Subcutaneous abdominal adipose tissue (tissue), 5 donors: Measurements from ENCODE around the gene ATG9B.

ENCODE experiments used
- H3K27ac ChIP-seq: one replicate; pipeline ENCODE4 v1.7.0; 2013; ENCODE audit warnings: low read depth, mild to moderate bottlenecking, inconsistent platforms, low read length, moderate library complexity
- H3K27me3 ChIP-seq, 5 donors: one replicate each; pipeline ENCODE4 v1.7.0; 2013; ENCODE audit warnings: low read length in 5 of 5, inconsistent platforms in 1 of 5; ENCODE audit not compliant: control insufficient read depth in 5 of 5, insufficient read depth in 4 of 5
- H3K36me3 ChIP-seq, 5 donors: one replicate each; pipeline ENCODE4 v1.7.0; 2013; ENCODE audit warnings: low read length in 5 of 5; ENCODE audit not compliant: control insufficient read depth in 5 of 5, insufficient read depth in 5 of 5
- H3K4me1 ChIP-seq, 5 donors: one replicate each; pipeline ENCODE4 v1.7.0; 2013; ENCODE audit warnings: low read length in 5 of 5, mild to moderate bottlenecking in 3 of 5, moderate library complexity in 1 of 5; ENCODE audit not compliant: control insufficient read depth in 5 of 5, insufficient read depth in 5 of 5
- H3K4me3 ChIP-seq, 5 donors: one replicate each; pipeline ENCODE4 v1.7.0; 2013; ENCODE audit warnings: low read length in 5 of 5, low read depth in 1 of 5
- H3K9ac ChIP-seq, 5 donors: one replicate each; pipeline ENCODE4 v1.7.0; 2013; ENCODE audit warnings: low read length in 5 of 5, mild to moderate bottlenecking in 4 of 5, moderate library complexity in 3 of 5
- H3K9me3 ChIP-seq, 5 donors: one replicate each; pipeline ENCODE4 v1.7.0; 2013; ENCODE audit warnings: low read length in 5 of 5; ENCODE audit not compliant: control insufficient read depth in 5 of 5
- donor health status: healthy.
- donor health status: healthy.
- donor health status: healthy.
- donor health status: healthy.
- donor health status: healthy.

ATG9B gene

DNA sequence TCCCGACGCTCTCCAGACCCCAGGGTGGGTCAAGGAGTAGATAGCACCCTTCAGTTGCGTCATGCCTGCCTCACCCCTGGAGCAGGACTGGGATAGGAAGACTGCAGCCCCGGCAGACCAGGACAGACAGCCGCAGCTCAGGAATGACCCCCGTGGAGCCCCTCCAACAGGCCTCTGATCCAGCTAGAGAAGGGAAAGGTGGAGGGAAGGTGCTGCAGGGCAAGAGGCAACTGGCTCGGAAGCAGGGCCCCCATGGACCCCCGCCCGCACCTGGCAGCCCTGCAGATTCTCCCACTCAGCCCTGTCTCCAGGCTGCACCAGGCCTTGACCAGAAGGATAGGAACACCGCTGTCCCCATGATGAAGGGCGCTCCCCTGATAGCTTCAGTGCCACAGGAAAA, 53.9 kb downstream of the ATG9B start:
- no peak overlapping the region for H3K27ac ChIP-seq
- peaks cover 35 to 62% (median 57%) of the 10 kb centered on the region in 5 donors for H3K27me3 ChIP-seq

DNA sequence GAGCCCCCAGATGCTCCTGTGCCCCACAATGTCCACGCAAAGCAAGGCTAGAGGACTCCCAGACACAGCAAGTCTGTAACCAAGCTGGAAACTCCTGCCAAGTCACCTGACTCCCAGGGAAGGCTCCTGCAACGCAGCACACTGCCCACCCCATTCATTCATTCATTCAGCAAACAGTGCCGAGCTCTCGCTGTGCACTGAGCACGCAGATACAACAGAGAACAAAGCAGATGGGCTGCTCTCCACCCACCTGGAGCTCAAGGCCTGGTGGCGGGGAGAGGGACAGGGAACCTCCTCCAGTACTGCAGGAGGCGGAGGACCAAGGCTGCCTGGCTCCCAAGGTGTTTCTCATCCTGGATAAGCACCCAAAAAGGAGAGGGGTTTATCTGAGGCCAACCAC, 54.8 kb downstream of the ATG9B start:
- H3K9ac ChIP-seq, result no peak overlapping the region
- H3K27me3 ChIP-seq, result peaks cover 26 to 62% (median 58%) of the 10 kb centered on the region in 5 donors
- H3K4me1 ChIP-seq, result peaks cover 0 to 13% (median 4%) of the 10 kb centered on the region in 5 donors

More for the DNA sequence above, 53.9 kb downstream of the ATG9B start:
- Histone ChIP-seq H3K4me3 (no peak overlapping the region), H3K4me1 (peaks cover 0 to 14% (median 8%) of the 10 kb centered on the region in 5 donors), H3K9ac (no peak overlapping the region), H3K9me3 (peaks cover 0 to 2% (median 0%) of the 10 kb centered on the region in 5 donors), H3K36me3 (no peaks in the 10 kb centered on the region)

DNA sequence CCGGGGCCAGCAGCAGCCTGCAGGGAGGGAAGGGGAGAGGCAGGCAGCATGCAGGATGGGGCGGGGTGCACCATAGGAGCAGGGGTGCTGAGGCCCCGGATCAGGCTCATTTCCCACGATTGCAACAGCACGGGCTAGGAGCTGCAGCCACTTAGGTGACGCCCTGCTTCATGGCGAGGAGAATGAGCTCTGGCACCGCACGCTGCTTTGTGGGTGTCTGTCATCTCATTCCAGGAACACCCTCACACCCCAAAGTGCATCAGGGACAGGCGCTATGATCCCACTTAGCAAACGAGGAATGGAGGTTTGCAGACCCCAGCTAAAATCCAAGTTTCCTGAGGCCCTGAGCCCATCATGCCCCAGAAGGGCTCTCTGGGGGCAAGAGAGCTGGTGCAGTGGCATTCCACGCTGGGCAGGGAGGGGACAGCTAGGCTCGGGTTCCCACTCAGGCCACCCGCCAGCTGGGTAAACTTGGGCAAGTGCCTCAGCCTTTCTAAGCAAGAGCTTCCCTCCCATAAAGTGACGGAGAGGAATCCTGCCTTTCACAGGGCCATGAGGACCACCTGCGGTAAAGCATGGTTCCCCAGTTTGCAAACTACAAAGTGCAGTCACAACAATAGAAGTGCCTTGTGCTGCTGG, 55.4 kb downstream of the ATG9B start:
- Histone ChIP-seq H3K36me3 (no peaks in the 10 kb centered on the region), H3K27ac (no peak overlapping the region), H3K4me3 (no peak overlapping the region), H3K4me1 (peaks cover 0 to 11% (median 4%) of the 10 kb centered on the region in 5 donors), H3K9ac (no peak overlapping the region), H3K9me3 (peaks cover 0 to 2% (median 0%) of the 10 kb centered on the region in 5 donors), H3K27me3 (peaks cover 22 to 63% (median 59%) of the 10 kb centered on the region in 5 donors)

More for the DNA sequence above, 54.8 kb downstream of the ATG9B start:
- Histone ChIP-seq H3K27ac (no peak overlapping the region), H3K36me3 (no peaks in the 10 kb centered on the region), H3K9me3 (peaks cover 0 to 2% (median 0%) of the 10 kb centered on the region in 5 donors), H3K4me3 (no peak overlapping the region)

DNA sequence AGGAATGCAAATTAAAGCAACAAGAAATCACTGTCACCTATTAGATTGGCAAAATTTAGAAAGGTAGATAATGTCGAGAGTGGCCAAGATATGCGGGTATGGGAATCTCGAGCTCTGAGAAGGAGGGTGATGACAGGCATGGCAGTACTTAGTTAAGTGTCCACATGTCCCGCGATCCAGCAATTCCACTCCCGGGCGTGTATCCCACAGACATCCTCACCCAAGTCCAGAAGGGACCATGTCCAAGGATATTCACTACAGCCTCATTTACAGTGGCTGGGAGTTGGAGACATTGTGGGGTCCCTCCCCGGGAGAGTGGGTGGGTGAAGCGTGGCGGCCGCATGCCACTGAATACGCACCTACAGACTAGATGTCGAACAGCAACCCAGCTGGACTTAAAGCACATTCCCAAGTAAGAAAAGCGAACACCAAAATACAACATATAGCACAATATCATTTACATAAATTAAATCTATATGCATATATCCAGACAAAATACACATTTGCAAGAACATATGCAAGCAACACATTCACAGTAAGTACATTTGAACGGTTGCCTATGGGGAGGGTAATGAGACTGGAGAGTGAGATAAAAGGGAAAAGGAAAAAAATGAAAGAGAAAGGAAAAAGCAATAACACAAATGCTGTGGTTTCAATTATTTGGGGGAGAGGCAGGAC, 56.1 kb downstream of the ATG9B start:
- Histone ChIP-seq H3K4me3 (no peak overlapping the region), H3K36me3 (no peaks in the 10 kb centered on the region), H3K9ac (no peak overlapping the region), H3K4me1 (peaks cover 0 to 11% (median 4%) of the 10 kb centered on the region in 5 donors), H3K27ac (no peak overlapping the region), H3K9me3 (no peaks in the 10 kb centered on the region), H3K27me3 (peaks cover 18 to 60% (median 56%) of the 10 kb centered on the region in 5 donors)

DNA sequence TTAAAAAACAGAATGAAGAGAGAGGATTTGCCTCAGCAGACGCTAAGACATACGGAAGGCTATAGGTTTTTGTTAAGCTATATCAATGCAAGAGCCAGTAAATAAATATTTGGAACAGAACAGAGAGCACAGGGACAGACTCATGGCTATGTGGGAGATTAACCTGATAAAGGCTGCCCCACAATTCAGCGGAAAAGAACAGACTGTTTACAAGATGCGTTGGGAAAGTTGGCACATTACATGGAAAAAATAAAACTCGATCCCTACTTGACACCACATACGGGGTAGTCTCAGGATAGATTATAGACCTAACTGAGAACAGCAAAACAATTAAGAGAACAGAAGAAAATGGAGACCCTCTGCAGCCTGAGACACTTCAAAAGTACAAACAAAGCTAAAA, 56.9 kb downstream of the ATG9B start:
- Histone ChIP-seq H3K36me3 (no peaks in the 10 kb centered on the region), H3K9ac (no peak overlapping the region), H3K4me3 (no peak overlapping the region), H3K27ac (no peak overlapping the region), H3K9me3 (no peaks in the 10 kb centered on the region), H3K4me1 (peaks cover 0 to 11% (median 4%) of the 10 kb centered on the region in 5 donors), H3K27me3 (peaks cover 17 to 62% (median 57%) of the 10 kb centered on the region in 5 donors)

DNA sequence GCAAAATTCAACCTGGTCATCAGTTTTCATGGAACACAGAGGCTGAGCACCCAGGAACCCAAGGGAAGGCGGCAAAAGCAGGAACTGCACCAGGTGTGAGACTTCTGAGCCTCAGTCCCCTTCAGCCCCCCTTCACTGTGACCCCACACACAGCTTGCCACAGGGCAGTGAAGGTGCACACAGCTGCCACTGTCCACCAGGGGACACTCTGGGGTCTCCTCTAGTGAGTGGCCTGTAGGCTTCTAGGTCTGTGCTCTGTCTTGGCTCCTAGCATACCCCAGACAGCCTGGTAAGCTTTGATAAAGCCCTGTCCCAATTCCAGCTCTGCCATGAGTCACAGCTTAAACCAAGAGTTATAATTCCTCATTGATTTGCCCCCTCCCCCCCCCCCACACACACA, 58.3 kb downstream of the ATG9B start:
- no peak overlapping the region for H3K27ac ChIP-seq
- no peaks in the 10 kb centered on the region for H3K36me3 ChIP-seq
- H3K9ac ChIP-seq, result no peak overlapping the region
- no peak overlapping the region for H3K4me3 ChIP-seq
- peaks cover 14 to 57% (median 49%) of the 10 kb centered on the region in 5 donors for H3K27me3 ChIP-seq
- peaks cover 0 to 11% (median 4%) of the 10 kb centered on the region in 5 donors for H3K4me1 ChIP-seq
- H3K9me3 ChIP-seq, result no peaks in the 10 kb centered on the region

DNA sequence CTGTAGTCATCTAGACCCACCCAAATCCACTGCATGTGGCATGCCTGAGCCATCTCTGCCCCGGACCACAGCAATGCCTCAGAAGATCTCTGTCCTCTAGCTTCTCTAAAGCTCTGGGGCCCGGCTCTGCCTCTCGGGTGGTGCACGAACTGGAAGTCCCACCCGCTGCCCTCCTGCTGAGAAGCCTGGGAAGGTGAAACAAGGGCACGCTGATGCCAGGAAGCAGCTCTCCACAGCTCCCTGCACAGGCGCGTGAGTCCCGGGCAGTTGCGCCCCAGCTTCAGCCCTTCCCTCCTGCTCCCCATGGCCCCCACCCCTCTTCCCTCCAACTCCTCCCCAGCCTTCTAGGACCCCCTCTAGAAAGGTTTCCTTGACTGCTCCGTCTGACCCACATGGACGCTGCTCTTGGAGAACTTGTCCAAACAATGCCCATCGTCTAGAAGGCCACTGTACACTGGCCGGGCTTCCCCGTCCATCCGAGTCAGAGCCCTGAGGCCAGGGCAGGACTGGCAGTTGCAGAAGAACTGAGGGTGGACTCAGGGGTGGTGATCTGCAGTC, 58.9 kb downstream of the ATG9B start:
- no peak overlapping the region for H3K4me3 ChIP-seq
- H3K27ac ChIP-seq, result no peak overlapping the region
- peaks cover 7 to 52% (median 46%) of the 10 kb centered on the region in 5 donors for H3K27me3 ChIP-seq
- no peaks in the 10 kb centered on the region for H3K9me3 ChIP-seq
- H3K4me1 ChIP-seq, result peaks cover 0 to 11% (median 4%) of the 10 kb centered on the region in 5 donors
- H3K9ac ChIP-seq, result no peak overlapping the region
- H3K36me3 ChIP-seq, result no peaks in the 10 kb centered on the region
